A673 (cell line): ENCODE results near the gene CSNK2B. TPM values are rescaled to one million over a fixed set of nuclear protein-coding genes. Genes with fewer than 3 reads are reported as not detected.

ENCODE experiments used
- BruUV-seq: library from RNA; stranded (reverse); fragments of 400-500 nt; replicated peaks from 2 replicates; lab custom pipeline; 2021; lab: Mats Ljungman, UMichigan
- CTCF ChIA-PET: fragments of 300-600 bp; sonication (Branson Sonifier 250); formaldehyde crosslinking; loops from one replicate; lab custom pipeline; 2022; ENCODE audit warnings: antibody characterized with exemption; lab: Charles Lee
- POLR2A ChIA-PET: fragments of 300-600 bp; sonication (Branson Sonifier 250); formaldehyde crosslinking; loops from one replicate; lab custom pipeline; 2022; ENCODE audit warnings: antibody characterized with exemption; ENCODE audit not compliant: low non-redundant PET; lab: Charles Lee
- DNase-seq: peaks from one replicate; pipeline ENCODE4 v3.0.0-alpha.2; 2015; ENCODE audit warnings: low spot score
- H3K27ac ChIP-seq: fragments of 200-600 bp; sonication (generic); 2 replicates; pipeline ENCODE4 v1.5.1; 2016; ENCODE audit warnings: mixed run types, low read depth, mild to moderate bottlenecking, mixed read lengths, antibody characterized with exemption, low read length; ENCODE audit not compliant: poor library complexity, severe bottlenecking
- H3K27me3 ChIP-seq: fragments of 200-600 bp; sonication (generic); replicated peaks from 2 replicates; pipeline ENCODE4 v1.6.1; 2017; ENCODE audit warnings: mixed run types, low read depth, mild to moderate bottlenecking, mixed read lengths, antibody characterized with exemption, low read length; ENCODE audit not compliant: insufficient read depth, poor library complexity
- H3K36me3 ChIP-seq: fragments of 200-600 bp; sonication (generic); 2 replicates; pipeline ENCODE4 v1.6.1; 2016; ENCODE audit warnings: mixed run types, mild to moderate bottlenecking, mixed read lengths, antibody characterized with exemption, low read length; ENCODE audit not compliant: insufficient read depth, poor library complexity, severe bottlenecking
- H3K4me1 ChIP-seq: fragments of 200-600 bp; sonication (generic); 2 replicates; pipeline ENCODE4 v1.6.1; 2017; ENCODE audit warnings: mixed run types, mild to moderate bottlenecking, mixed read lengths, antibody characterized with exemption, low read length; ENCODE audit not compliant: insufficient read depth, poor library complexity, severe bottlenecking
- H3K4me3 ChIP-seq: fragments of 200-600 bp; sonication (generic); 2 replicates; pipeline ENCODE4 v1.5.1; 2016; ENCODE audit warnings: low read depth, mixed run types, mild to moderate bottlenecking, mixed read lengths, low read length; ENCODE audit not compliant: poor library complexity, severe bottlenecking
- H3K9me3 ChIP-seq: fragments of 200-600 bp; sonication (generic); 2 replicates; pipeline ENCODE4 v1.6.1; 2016; ENCODE audit warnings: mixed run types, low read depth, mild to moderate bottlenecking, mixed read lengths, antibody characterized with exemption, low read length; ENCODE audit not compliant: poor library complexity, severe bottlenecking
- CTCF ChIP-seq: fragments of 300-800, 200-600 bp; sonication (generic); conservative IDR thresholded peaks from 2 replicates; pipeline ENCODE4 v1.5.1; 2017; ENCODE audit warnings: low read depth, mild to moderate bottlenecking, antibody characterized with exemption, low read length, moderate library complexity, mixed read lengths
- EZH2 ChIP-seq: fragments of 200-600 bp; sonication (generic); IDR thresholded peaks from 2 replicates; pipeline ENCODE4 v1.6.1; 2017; ENCODE audit warnings: borderline replicate concordance, low read depth, mild to moderate bottlenecking, mixed read lengths, antibody characterized with exemption, low read length; ENCODE audit not compliant: poor library complexity, severe bottlenecking
- intact Hi-C: fragments of 100-400 bp; cut with micrococcal nuclease; formaldehyde crosslinking; loops from one replicate; pipeline ENCODE4 v1.10.0; 2022; ENCODE audit not compliant: unreplicated experiment
- total RNA-seq: library from RNA; stranded (reverse); gene quantifications from 2 replicates; pipeline ENCODE4 v1.2.3, GENCODE V29; 2021

The CSNK2B gene
- total RNA-seq, 1 experiment from 2014 or later: 253 TPM

GRCh38 chr6:31683591-31683990, 17.7 kb downstream of the CSNK2B start:
- peaks cover 13% of the 10 kb centered on the region for H3K36me3 ChIP-seq
- H3K9me3 ChIP-seq: no peaks in the 10 kb centered on the region
- ChIA-PET POLR2A (no interaction called here), CTCF (no interaction called here)
- no peak overlapping the region for H3K4me3 ChIP-seq
- no peak overlapping the region for H3K27ac ChIP-seq
- intact Hi-C loops: loop anchor here (10.0 kb wide), 1 partner anchor 271 kb away; the partner anchor contains the start of genes NELFE and SKIC2
- TF ChIP-seq CTCF (no peak), EZH2 (no peak)
- BruUV-seq: no TSS peak
- no peaks in the 10 kb centered on the region for H3K27me3 ChIP-seq
- H3K4me1 ChIP-seq: no peaks in the 10 kb centered on the region
- DNase-seq: no peak

GRCh38 chr6:31686483-31686882, 20.6 kb downstream of the CSNK2B start:
- Histone ChIP-seq H3K4me3 (no peak overlapping the region), H3K36me3 (peaks cover 23% of the 10 kb centered on the region), H3K9me3 (no peaks in the 10 kb centered on the region), H3K27me3 (no peaks in the 10 kb centered on the region), H3K27ac (no peak overlapping the region), H3K4me1 (no peaks in the 10 kb centered on the region)
- TF ChIP-seq CTCF: no peak
- no peak for TF ChIP-seq EZH2
- POLR2A ChIA-PET: no interaction called here
- CTCF ChIA-PET: no interaction called here
- intact Hi-C loops: loop anchor here (10.0 kb wide), 1 partner anchor 268 kb away; the partner anchor contains the start of genes NELFE and SKIC2
- no TSS peak for BruUV-seq
- no peak for DNase-seq

GRCh38 chr6:31687321-31687720, 21.4 kb downstream of the CSNK2B start:
- no peaks in the 10 kb centered on the region for H3K4me1 ChIP-seq
- H3K9me3 ChIP-seq: no peaks in the 10 kb centered on the region
- peaks cover 23% of the 10 kb centered on the region for H3K36me3 ChIP-seq
- BruUV-seq: no TSS peak
- intact Hi-C loops: loop anchor here (10.0 kb wide), 1 partner anchor 267 kb away; the partner anchor contains the start of genes NELFE and SKIC2
- no peak for DNase-seq
- TF ChIP-seq EZH2: no peak
- no peaks in the 10 kb centered on the region for H3K27me3 ChIP-seq
- H3K27ac ChIP-seq: no peak overlapping the region
- H3K4me3 ChIP-seq: no peak overlapping the region
- POLR2A ChIA-PET: no interaction called here
- CTCF ChIA-PET: interaction anchor here (0.5 kb wide), 1 partner anchor 76 kb away, joined by 4 read pairs; no protein-coding TSS in a partner anchor
